HG03575 (cell line): ENCODE data around the gene EMC10.

Experiments
- ATAC-seq: cut with Tn5 transposase; IDR thresholded peaks from one replicate; pipeline ENCODE4 v1.9.1; 2021; ENCODE audit not compliant: unreplicated experiment, insufficient number of reproducible peaks, low FRiP score; ENCODE audit errors: extremely low read depth

EMC10 gene

GRCh38 chr19:50492303-50493052 lies 16.2 kb downstream of the EMC10 start:
- no peak for ATAC-seq

GRCh38 chr19:50493171-50493570 lies 16.9 kb downstream of the EMC10 start:
- ATAC-seq: no peak

GRCh38 chr19:50494186-50495019 lies 18.1 kb downstream of the EMC10 start:
- no peak for ATAC-seq

- ATAC-seq: no peak
Observed at GRCh38 chr19:50495020-50495531, 18.8 kb downstream of the EMC10 start.

GRCh38 chr19:50496189-50497021 lies 20.1 kb downstream of the EMC10 start:
- no peak for ATAC-seq

GRCh38 chr19:50497022-50497405 lies 20.7 kb downstream of the EMC10 start:
- ATAC-seq: no peak

- no peak for ATAC-seq
Observed at GRCh38 chr19:50498219-50499056, 22.1 kb downstream of the EMC10 start.

- ATAC-seq: no peak
Observed at GRCh38 chr19:50500060-50500752, 23.9 kb downstream of the EMC10 start.

DNA sequence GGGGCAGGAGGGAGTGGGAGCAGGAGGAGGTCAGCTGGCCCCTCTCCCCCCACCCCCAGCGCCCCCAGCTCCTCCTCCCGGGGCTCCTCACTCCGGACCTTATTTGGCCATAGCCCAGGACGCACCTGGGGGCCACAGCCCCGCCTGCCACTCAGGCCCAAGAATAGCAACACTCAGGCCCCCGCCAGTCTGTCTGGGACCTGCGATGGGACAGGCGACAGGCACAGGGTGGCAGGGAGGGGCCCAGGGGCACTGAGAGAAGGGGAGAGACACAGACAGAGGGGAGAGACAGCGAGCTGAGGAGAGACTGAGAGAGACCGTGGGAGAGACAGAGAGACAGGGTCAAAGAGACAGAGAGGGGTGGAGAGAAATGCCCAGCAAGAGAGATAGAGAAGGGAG lies 24.4 kb downstream of the EMC10 start:
- ATAC-seq: no peak

DNA sequence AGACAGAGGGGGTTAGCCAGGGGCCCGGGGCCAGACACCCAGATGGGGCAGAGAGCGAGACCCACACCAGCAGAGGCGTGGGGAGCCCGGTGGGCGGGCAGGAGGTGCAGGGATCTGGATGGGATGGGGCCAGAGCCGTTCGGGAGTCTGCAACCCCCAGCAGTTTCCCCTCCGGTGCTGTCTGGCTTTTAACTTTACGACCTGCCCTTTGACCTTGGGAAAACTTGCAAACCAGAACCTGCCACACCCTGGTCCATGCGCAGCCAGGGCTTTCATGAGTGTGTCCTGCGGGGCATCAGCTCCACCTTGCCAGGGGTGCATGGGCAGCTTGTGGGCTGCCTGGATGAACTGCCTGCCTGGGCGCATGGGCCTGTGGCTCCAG lies 24.9 kb downstream of the EMC10 start:
- no peak for ATAC-seq

DNA sequence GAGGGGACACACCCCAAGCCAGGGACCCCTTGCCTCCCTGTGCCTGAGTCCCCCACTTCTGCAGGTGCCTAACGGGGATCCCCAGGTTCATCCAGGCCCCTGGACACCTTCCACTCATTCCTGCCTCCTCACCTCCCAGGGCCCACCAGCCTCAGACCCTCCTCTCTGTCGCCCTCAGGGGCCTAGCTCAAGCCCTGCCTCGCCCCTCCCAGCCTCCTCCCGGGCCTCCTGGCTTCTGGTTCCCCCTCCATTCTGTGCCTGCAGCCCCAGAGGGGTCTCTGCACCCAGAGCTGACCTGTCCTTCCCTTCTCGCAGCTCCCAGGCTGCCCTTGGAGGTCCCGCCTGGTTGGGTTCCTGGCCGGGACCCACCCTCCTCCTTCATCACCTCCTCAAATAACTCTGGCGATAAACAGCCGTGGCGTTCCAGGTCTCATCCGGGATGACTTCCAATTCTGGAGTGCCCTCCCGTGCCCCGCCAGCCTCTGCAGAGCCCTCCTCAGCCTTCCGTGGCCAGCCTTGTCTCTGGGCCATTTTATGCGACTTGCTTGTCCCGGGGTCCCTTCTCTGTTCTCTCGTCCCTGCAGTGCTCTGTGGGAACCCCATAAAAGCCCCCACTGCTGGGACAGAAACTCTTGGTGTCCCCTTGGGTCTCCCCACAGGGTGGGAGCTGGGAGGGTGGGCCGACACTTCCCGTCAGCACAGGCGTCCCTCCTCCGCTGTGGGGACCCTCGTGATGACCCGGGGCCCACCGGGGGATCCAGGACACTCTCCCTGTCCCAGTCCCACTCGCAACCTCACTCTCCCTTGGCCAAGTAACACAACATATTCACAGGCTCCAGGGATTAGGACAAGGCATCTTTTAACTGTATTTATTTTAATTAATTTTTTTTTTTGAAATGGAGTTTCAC lies 25.5 kb downstream of the EMC10 start:
- no peak for ATAC-seq

DNA sequence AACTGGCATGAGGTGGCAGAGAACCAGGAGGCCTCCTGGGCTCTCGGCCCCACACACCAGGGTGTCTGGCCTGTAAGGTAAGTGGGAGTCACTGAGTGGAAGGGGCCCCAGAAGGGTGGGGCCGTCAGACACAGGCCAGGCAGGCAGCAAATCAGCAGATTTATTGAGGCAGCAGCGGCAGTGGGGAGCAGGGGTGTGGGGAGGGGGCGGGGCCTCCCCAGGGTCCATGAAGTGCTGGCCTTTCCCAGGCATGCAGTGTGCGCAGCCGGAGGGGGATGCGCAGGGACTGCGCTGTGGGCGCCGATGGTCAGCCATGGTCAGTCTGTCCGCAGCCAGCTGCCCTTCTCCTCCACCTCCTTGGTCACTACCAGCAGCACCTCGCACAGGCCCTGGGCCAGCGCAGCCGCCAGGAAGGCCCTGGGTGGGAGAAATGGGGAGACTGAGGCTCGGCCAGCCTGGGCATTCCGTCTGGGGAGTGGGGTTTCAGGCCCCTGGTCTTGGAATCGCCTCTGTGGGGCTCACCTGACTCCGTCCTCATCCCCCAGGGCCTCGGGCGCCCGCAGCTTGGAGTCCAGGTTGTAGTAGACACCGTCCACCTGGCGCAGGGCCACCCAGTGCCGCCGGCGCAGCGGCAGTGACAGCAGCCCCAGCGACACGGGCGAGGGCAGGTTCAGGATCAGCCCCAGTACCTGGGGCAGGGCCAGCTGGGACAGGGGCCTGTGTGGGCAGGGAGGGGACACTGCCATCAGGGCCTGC lies 29.7 kb downstream of the EMC10 start:
- ATAC-seq: no peak

DNA sequence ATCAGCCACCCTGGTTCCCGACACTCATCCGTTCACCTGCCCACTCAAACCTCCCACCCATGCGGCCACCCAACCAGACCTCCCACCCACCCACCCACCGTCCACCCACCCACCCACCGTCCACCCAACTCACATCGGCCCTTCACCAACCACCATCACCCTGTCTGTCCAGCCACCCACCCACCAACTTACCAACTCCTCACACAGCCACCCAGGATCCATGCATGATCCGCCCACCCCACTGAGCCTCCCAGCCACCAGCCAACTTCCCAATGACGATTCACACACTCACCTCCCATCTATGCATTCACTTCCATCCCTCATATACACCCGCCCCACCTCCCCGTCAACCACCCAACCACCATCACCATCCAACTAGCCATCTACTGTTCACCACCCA lies 30.4 kb downstream of the EMC10 start:
- no peak for ATAC-seq

DNA sequence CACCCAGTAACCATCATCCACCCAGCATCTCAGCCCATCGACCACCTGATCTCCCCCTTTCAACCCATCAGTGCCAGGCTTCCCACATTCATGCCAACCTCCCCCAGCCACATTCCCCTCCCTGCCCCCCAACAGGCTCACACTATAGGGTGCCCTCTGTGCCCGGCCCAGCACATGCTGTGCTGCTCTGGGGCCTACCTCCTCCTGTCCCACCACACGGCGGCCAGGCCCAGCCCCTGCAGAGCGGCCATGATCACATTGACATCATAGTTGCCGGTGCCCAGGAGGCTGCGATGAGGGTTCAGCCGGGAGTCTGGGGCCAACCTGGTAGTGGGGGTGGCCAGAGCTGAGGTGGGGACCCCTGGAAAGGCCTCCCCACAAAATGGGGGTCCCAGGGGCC lies 31.1 kb downstream of the EMC10 start:
- no peak for ATAC-seq

GRCh38 chr19:50508843-50509190 lies 32.5 kb downstream of the EMC10 start:
- no peak for ATAC-seq

DNA sequence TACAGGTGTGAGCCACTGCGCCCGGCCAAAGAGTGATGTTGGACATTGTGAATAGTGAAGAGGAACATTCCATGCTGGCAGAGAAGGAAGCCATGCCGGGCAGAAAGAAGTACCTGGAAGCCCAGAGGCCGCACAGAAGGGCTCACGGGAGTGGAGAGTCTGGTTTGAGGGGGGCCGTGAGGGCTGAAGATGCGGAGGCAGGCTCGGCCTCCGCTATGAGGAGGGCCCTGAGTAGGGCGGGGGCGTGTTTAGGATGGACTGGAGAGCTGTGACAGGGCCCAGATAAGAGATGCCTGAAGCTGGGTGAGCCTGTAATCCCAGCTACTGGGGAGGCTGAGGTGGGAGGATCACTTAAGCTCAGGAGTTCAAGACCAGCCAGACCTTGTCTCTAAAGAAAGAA lies 33.1 kb downstream of the EMC10 start:
- no peak for ATAC-seq
